SK-N-SH (cell line): ENCODE data around the gene MICAL1. TPM values are rescaled to one million over a fixed set of nuclear protein-coding genes. Genes with fewer than 3 reads are reported as not detected.

Source experiments
- CTCF ChIA-PET: fragments of 300-600, 350-600 bp; formaldehyde crosslinking; extraction: SDS; loops from one replicate; lab custom pipeline; 2021; lab: Yijun Ruan, JAX
- POLR2A ChIA-PET: fragments of 350-600 bp; sonication (Branson Sonifier 250); formaldehyde crosslinking; extraction: SDS; loops from one replicate; lab custom pipeline; 2020; ENCODE audit warnings: antibody characterized with exemption, inconsistent platforms; lab: Yijun Ruan, JAX
- DNase-seq: peaks from one replicate; pipeline ENCODE4 v3.0.0; 2012
- H2AFZ ChIP-seq: fragments of 200-600 bp; sonication (generic); 2 replicates; pipeline ENCODE4 v1.8.1; 2016; ENCODE audit warnings: antibody characterized with exemption, mild to moderate bottlenecking, low read depth
- H3F3A ChIP-seq: fragments of 200-600 bp; sonication (generic); replicated peaks from 2 replicates; pipeline ENCODE3; 2016; ENCODE audit warnings: antibody characterized with exemption, mild to moderate bottlenecking; ENCODE audit not compliant: insufficient read depth
- H3K27ac ChIP-seq, 2 experiments: fragments of 200-500 bp in 1 of 2; fragments of 200-600 bp in 1 of 2; sonication (Bioruptor generic) in 1 of 2; sonication (generic), shearing (Covaris generic) in 1 of 2; 2 replicates each; pipeline versions ENCODE4 v1.5.1 to v1.6.1; 2014 to 2016; ENCODE audit warnings: low read depth in 2 of 2, inconsistent platforms in 1 of 2, low read length in 1 of 2, mild to moderate bottlenecking in 1 of 2, mixed read lengths in 1 of 2
- H3K27me3 ChIP-seq: fragments of 200-600 bp; sonication (generic), shearing (Covaris generic); 2 replicates; pipeline ENCODE4 v1.6.1; 2016; ENCODE audit warnings: mixed run types; ENCODE audit not compliant: insufficient read depth
- H3K36me3 ChIP-seq, 2 experiments: fragments of 200-500 bp in 1 of 2; fragments of 200-600 bp in 1 of 2; sonication (Bioruptor generic) in 1 of 2; sonication (generic) in 1 of 2; replicated peaks in 1 of 2; 2 replicates each; pipeline versions ENCODE3 to v1.5.1; 2014 to 2016; ENCODE audit warnings: low read length in 1 of 2, mild to moderate bottlenecking in 1 of 2; ENCODE audit not compliant: insufficient read depth in 2 of 2, control insufficient read depth in 1 of 2
- H3K4me1 ChIP-seq, 2 experiments: fragments of 200-500 bp in 1 of 2; fragments of 200-600 bp in 1 of 2; sonication (Bioruptor generic) in 1 of 2; sonication (generic), shearing (Covaris generic) in 1 of 2; 2 replicates each; pipeline versions ENCODE4 v1.5.1 to v1.6.1; 2014 to 2016; ENCODE audit warnings: low read depth in 1 of 2, low read length in 1 of 2, mixed run types in 1 of 2; ENCODE audit not compliant: insufficient read depth in 2 of 2, control insufficient read depth in 1 of 2
- H3K4me2 ChIP-seq: fragments of 200-600 bp; sonication (generic), shearing (Covaris generic); 2 replicates; pipeline ENCODE4 v1.6.1; 2017; ENCODE audit warnings: mixed run types
- H3K4me3 ChIP-seq, 2 experiments: fragments of 200-500 bp in 1 of 2; fragments of 200-600 bp in 1 of 2; sonication (Bioruptor generic) in 1 of 2; sonication (generic), shearing (Covaris generic) in 1 of 2; 2 replicates each; pipeline versions ENCODE4 v1.5.1 to v1.8.1; 2014 to 2016; ENCODE audit warnings: low read depth in 2 of 2, inconsistent platforms in 1 of 2, low read length in 1 of 2, mild to moderate bottlenecking in 1 of 2, mixed read lengths in 1 of 2, moderate library complexity in 1 of 2
- H3K79me2 ChIP-seq: fragments of 200-600 bp; sonication (generic); 2 replicates; pipeline ENCODE4 v1.8.1; 2017; ENCODE audit warnings: mild to moderate bottlenecking; ENCODE audit not compliant: insufficient read depth
- H3K9ac ChIP-seq: fragments of 200-600 bp; sonication (generic); 2 replicates; pipeline ENCODE4 v1.6.1; 2017; ENCODE audit warnings: mixed run types
- H3K9me2 ChIP-seq: fragments of 200-600 bp; sonication (generic); 2 replicates; pipeline ENCODE4 v1.6.1; 2017; ENCODE audit warnings: mixed run types
- H3K9me3 ChIP-seq: fragments of 200-600 bp; sonication (generic); 2 replicates; pipeline ENCODE4 v1.6.1; 2017; ENCODE audit warnings: mixed run types, mild to moderate bottlenecking, moderate library complexity
- H4K20me1 ChIP-seq: fragments of 200-600 bp; sonication (generic); 2 replicates; pipeline ENCODE4 v1.6.1; 2017; ENCODE audit warnings: mild to moderate bottlenecking, mixed run types; ENCODE audit not compliant: insufficient read depth
- CHD2 ChIP-seq: fragments of 150-350 bp; IDR thresholded peaks from 2 replicates; pipeline ENCODE4 v1.6.1; 2018; ENCODE audit warnings: low read length; ENCODE audit not compliant: partially characterized antibody
- EP300 ChIP-seq, 2 experiments: IDR thresholded peaks; 2 replicates each; pipeline versions ENCODE4 v1.4.0 to v1.6.1; 2012; ENCODE audit warnings: borderline replicate concordance in 1 of 2, low read depth in 1 of 2, low read length in 1 of 2
- FOSL2 ChIP-seq: IDR thresholded peaks from 2 replicates; pipeline ENCODE4 v1.4.0; 2012; ENCODE audit warnings: low read depth, mild to moderate bottlenecking, moderate library complexity, borderline replicate concordance
- FOXJ3 ChIP-seq: sonication (generic); formaldehyde crosslinking; IDR thresholded peaks from 2 replicates; pipeline ENCODE4 v1.5.1; 2020; ENCODE audit warnings: mild to moderate bottlenecking, missing genetic modification reagents
- GABPA ChIP-seq: IDR thresholded peaks from 2 replicates; pipeline ENCODE4 v1.4.0; 2012; ENCODE audit warnings: low read depth, mild to moderate bottlenecking
- JUND ChIP-seq: IDR thresholded peaks from 2 replicates; pipeline ENCODE4 v1.4.0; 2012
- MXI1 ChIP-seq: IDR thresholded peaks from 2 replicates; pipeline ENCODE4 v1.6.1; 2012; ENCODE audit warnings: mild to moderate bottlenecking, low read depth, low read length, improper control_type of control experiment
- POLR2AphosphoS5 ChIP-seq: IDR thresholded peaks from 2 replicates; pipeline ENCODE4 v1.6.1; 2012; ENCODE audit warnings: low read depth, low read length
- RAD21 ChIP-seq: IDR thresholded peaks from 2 replicates; pipeline ENCODE4 v1.6.1; 2012; ENCODE audit warnings: mild to moderate bottlenecking, low read length
- RCOR1 ChIP-seq: fragments of 150-350 bp; IDR thresholded peaks from 2 replicates; pipeline ENCODE4 v1.6.1; 2017; ENCODE audit warnings: antibody characterized with exemption, low read length
- REST ChIP-seq: IDR thresholded peaks from 2 replicates; pipeline ENCODE4 v1.6.1; 2012; ENCODE audit warnings: mild to moderate bottlenecking, low read depth, low read length, moderate library complexity
- TAF1 ChIP-seq: IDR thresholded peaks from 2 replicates; pipeline ENCODE4 v1.6.1; 2012; ENCODE audit warnings: low read depth, mild to moderate bottlenecking, low read length, moderate library complexity, borderline replicate concordance
- TCF12 ChIP-seq: IDR thresholded peaks from 2 replicates; pipeline ENCODE4 v1.4.0; 2012
- TEAD4 ChIP-seq: IDR thresholded peaks from 2 replicates; pipeline ENCODE4 v1.4.0; 2012; ENCODE audit warnings: mild to moderate bottlenecking, borderline replicate concordance; ENCODE audit not compliant: insufficient read depth
- YY1 ChIP-seq: IDR thresholded peaks from 2 replicates; pipeline ENCODE4 v1.4.0; 2012; ENCODE audit warnings: low read depth, mild to moderate bottlenecking
- WGBS: methylation state at CpG from one replicate; pipeline ENCODE4 v1.1.6; 2017; ENCODE audit warnings: low lambda C conversion rate; 5-methylcytosine and 5-hydroxymethylcytosine counted together
- polyA plus RNA-seq, 3 experiments: library from polyadenylated mRNA; depleted of rRNA; stranded (reverse); fragments of >200 nt; gene quantifications; 2 replicates each; pipeline ENCODE4 v1.2.3, GENCODE V29; 2012
- TF ChIP-seq, protein P1 (sequence below): IDR thresholded peaks from 2 replicates; pipeline ENCODE4 v1.4.0; 2012; ENCODE audit warnings: low read depth, borderline replicate concordance

Gene MICAL1
- polyA plus RNA-seq, 1 of the 3 experiments (the other 2 are of a cell fraction), result 45.6 TPM

DNA sequence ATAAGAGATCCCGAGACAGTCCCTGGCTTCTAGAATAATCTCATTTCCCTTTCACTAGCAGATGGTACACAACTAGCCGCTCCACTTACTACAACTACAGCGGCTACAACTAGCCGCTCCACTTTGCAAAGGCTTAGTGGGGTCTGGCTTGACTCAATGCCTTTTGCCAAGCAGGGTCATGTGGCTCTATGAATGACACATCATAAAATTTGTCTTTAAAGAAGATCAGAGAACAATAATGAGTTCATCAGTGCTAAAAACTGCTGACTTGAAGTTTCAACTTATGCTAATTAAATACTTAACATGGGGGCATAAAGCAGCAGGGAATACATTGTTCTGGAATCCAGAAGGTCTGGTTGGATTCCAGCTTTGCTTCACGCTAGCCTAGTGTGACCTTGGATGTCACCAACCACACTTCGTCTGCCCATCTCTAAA, 2.0 kb upstream of the MICAL1 start:
- Histone ChIP-seq H3K4me1 (peaks cover 0 to 25% of the 10 kb centered on the region in 2 experiments; a peak in 3 of 4 replicates), H3K79me2 (peaks cover 31% of the 10 kb centered on the region; the same call in 1 of the 2 replicates), H3K9me3 (no peaks in the 10 kb centered on the region), H4K20me1 (no peaks in the 10 kb centered on the region), H3K36me3 (peaks cover 0 to 16% of the 10 kb centered on the region in 2 experiments), H2AFZ (no peak overlapping the region), H3F3A (peaks cover 15% of the 10 kb centered on the region), H3K4me2 (no peak overlapping the region), H3K4me3 (no peak overlapping the region), H3K27me3 (no peaks in the 10 kb centered on the region), H3K9me2 (no peaks in the 10 kb centered on the region), H3K27ac (no peak overlapping the region), H3K9ac (no peak overlapping the region)
- DNase-seq, result no peak
- WGBS, result 94% methylated on average over 6 of the region's 6 CpGs
- ChIA-PET POLR2A (no interaction called here), CTCF (interaction anchor here (4.0 to 5.9 kb wide), 2 partner anchors 16 to 74 kb away, joined by 23 to 47 read pairs; partner anchors contain the start of genes CD164, PPIL6 and SMPD2)
- no peak for TF ChIP-seq REST

DNA sequence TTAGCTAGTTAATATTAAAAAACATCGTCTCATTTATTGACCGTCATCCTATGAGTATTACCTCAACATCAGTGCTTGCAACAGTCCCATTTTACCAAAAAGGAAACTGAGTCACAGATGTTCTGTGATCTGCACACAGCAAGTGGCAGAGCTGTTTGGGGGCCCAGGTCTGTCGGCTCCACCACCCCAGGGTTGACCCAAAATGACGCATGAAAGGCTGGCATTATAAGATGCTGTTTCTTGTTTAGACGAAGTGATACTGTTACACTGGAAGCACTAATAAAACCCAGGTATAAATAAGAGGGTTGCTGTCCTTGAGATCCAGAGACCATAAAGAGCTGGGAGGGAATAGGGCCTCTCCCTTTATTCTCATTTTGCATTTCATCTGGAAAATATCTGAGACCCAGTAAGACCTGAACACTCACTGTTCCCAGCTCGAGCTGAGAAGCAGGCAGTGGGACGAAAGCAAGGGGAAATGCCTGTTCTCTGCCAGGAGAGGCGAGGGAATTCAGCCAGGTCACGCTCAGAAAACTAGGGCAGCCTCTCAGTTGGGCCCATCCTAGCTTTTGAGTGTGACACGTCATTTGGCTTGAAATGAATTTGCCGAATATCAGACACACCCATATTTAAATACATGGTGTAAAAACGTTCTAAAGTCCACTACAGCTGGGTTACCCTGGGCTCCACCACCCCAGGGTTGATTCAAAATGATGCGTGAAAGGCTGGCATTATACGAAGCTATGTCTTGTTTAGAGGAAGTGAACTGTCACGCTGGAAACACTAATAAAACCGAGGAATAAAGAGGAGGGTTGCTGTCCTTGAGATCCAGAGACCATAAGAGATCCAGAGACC, 1.4 kb upstream of the MICAL1 start:
- H3K9me2 ChIP-seq, result no peaks in the 10 kb centered on the region
- H3K4me3 ChIP-seq, result peak overlapping the region; percentile 80 to 97
- H3K4me1 ChIP-seq, result peaks cover 0 to 25% of the 10 kb centered on the region in 2 experiments; a peak in 3 of 4 replicates
- peak overlapping the region; percentile 95 for H3K4me2 ChIP-seq
- no peak overlapping the region for H3K27ac ChIP-seq
- peaks cover 31% of the 10 kb centered on the region; the same call in 1 of the 2 replicates for H3K79me2 ChIP-seq
- H3K9ac ChIP-seq, result no peak overlapping the region
- POLR2A ChIA-PET, result interaction anchor here (4.6 kb wide), 1 partner anchor 15 kb away, joined by 43 read pairs; the partner anchor contains the start of genes PPIL6 and SMPD2
- WGBS, result 93% methylated on average over 12 of the region's 16 CpGs
- CTCF ChIA-PET, result interaction anchor here (0.9 to 5.9 kb wide), 5 partner anchors 12 to 269 kb away, joined by 3 to 47 read pairs (median 6); partner anchors contain the start of genes CD164, PPIL6 and SMPD2
- H3K36me3 ChIP-seq, result peaks cover 4 to 11% of the 10 kb centered on the region in 2 experiments
- no peaks in the 10 kb centered on the region for H3K9me3 ChIP-seq
- H4K20me1 ChIP-seq, result no peaks in the 10 kb centered on the region
- H3F3A ChIP-seq, result peaks cover 15% of the 10 kb centered on the region
- no peaks in the 10 kb centered on the region for H3K27me3 ChIP-seq
- DNase-seq, result no peak
- H2AFZ ChIP-seq, result peak overlapping the region; percentile 75; the same call in 1 of the 2 replicates
- TF ChIP-seq POLR2AphosphoS5, result no peak
- TF ChIP-seq FOXJ3 (CRISPR knock-in tag), result no peak
- TF ChIP-seq JUND, result no peak
- no peak for TF ChIP-seq YY1
- no peak for TF ChIP-seq FOSL2
- no peak for TF ChIP-seq TCF12
- no peak for TF ChIP-seq RAD21
- TF ChIP-seq CHD2, result no peak
- TF ChIP-seq GABPA, result no peak
- TF ChIP-seq RCOR1, result no peak
- TF ChIP-seq EP300 (IDR thresholded peaks at IDR 0.05; ENCODE audit: borderline replicate concordance in 1 of 2, low read depth in 1 of 2, low read length in 1 of 2), result no peak
- TF ChIP-seq REST, result no peak
- TF ChIP-seq, protein P1, sequence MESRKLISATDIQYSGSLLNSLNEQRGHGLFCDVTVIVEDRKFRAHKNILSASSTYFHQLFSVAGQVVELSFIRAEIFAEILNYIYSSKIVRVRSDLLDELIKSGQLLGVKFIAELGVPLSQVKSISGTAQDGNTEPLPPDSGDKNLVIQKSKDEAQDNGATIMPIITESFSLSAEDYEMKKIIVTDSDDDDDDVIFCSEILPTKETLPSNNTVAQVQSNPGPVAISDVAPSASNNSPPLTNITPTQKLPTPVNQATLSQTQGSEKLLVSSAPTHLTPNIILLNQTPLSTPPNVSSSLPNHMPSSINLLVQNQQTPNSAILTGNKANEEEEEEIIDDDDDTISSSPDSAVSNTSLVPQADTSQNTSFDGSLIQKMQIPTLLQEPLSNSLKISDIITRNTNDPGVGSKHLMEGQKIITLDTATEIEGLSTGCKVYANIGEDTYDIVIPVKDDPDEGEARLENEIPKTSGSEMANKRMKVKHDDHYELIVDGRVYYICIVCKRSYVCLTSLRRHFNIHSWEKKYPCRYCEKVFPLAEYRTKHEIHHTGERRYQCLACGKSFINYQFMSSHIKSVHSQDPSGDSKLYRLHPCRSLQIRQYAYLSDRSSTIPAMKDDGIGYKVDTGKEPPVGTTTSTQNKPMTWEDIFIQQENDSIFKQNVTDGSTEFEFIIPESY, result no peak
- no peak for TF ChIP-seq TAF1
- no peak for TF ChIP-seq TEAD4
- no peak for TF ChIP-seq MXI1
